ENCODE data around the gene ZNF157.

The ZNF157 gene

GRCh38 chrX:47448165-47448806, 77.9 kb downstream of the ZNF157 start:
- Histone ChIP-seq H3K27ac (no peak overlapping the region), H3K27me3 (no peaks in the 10 kb centered on the region), H3K36me3 (peaks cover 14% of the 10 kb centered on the region), H3K9me3 (peaks cover 7% of the 10 kb centered on the region), H3K4me3 (ENCODE audit: low read depth in 1 of 2, low read length in 1 of 2) (no peak overlapping the region), H3K4me1 (ENCODE audit: control insufficient read depth in 1 of 2, insufficient read depth in 1 of 2, low read depth in 1 of 2, low read length in 1 of 2) (no peaks in the 10 kb centered on the region)
- TF ChIP-seq CTCF (IDR thresholded peaks at IDR 0.05), result no peak

- peaks cover 29% of the 10 kb centered on the region for H3K36me3 ChIP-seq
- H3K4me1 ChIP-seq (ENCODE audit: control insufficient read depth in 1 of 2, insufficient read depth in 1 of 2, low read depth in 1 of 2, low read length in 1 of 2), result no peaks in the 10 kb centered on the region
- H3K9me3 ChIP-seq, result peaks cover 7% of the 10 kb centered on the region
- no peak overlapping the region for H3K27ac ChIP-seq
- no peak for TF ChIP-seq CTCF (IDR thresholded peaks at IDR 0.05)
- H3K4me3 ChIP-seq (ENCODE audit: low read depth in 1 of 2, low read length in 1 of 2), result no peak overlapping the region
- H3K27me3 ChIP-seq, result no peaks in the 10 kb centered on the region
These were observed 81.7 kb downstream of the ZNF157 start for GRCh38 chrX:47452112-47452511.

- H3K27me3 ChIP-seq, result no peaks in the 10 kb centered on the region
- H3K9me3 ChIP-seq, result no peaks in the 10 kb centered on the region
- H3K27ac ChIP-seq, result no peak overlapping the region
- no peaks in the 10 kb centered on the region for H3K4me1 ChIP-seq (ENCODE audit: control insufficient read depth in 1 of 2, insufficient read depth in 1 of 2, low read depth in 1 of 2, low read length in 1 of 2)
- H3K36me3 ChIP-seq, result peaks cover 29% of the 10 kb centered on the region
- TF ChIP-seq CTCF (IDR thresholded peaks at IDR 0.05), result no peak
- H3K4me3 ChIP-seq (ENCODE audit: low read depth in 1 of 2, low read length in 1 of 2), result no peak overlapping the region
These were observed 85.7 kb downstream of the ZNF157 start for GRCh38 chrX:47456080-47456479.

- Histone ChIP-seq H3K27ac (no peak overlapping the region), H3K4me1 (ENCODE audit: control insufficient read depth in 1 of 2, insufficient read depth in 1 of 2, low read depth in 1 of 2, low read length in 1 of 2) (no peaks in the 10 kb centered on the region), H3K36me3 (peaks cover 14% of the 10 kb centered on the region), H3K9me3 (no peaks in the 10 kb centered on the region), H3K4me3 (ENCODE audit: low read depth in 1 of 2, low read length in 1 of 2) (no peak overlapping the region), H3K27me3 (no peaks in the 10 kb centered on the region)
- no peak for TF ChIP-seq CTCF (IDR thresholded peaks at IDR 0.05)
These were observed 88.2 kb downstream of the ZNF157 start for GRCh38 chrX:47458528-47458927.

GRCh38 chrX:47460561-47460960, 90.2 kb downstream of the ZNF157 start:
- Histone ChIP-seq H3K4me1 (ENCODE audit: control insufficient read depth in 1 of 2, insufficient read depth in 1 of 2, low read depth in 1 of 2, low read length in 1 of 2) (no peaks in the 10 kb centered on the region), H3K27ac (no peak overlapping the region), H3K27me3 (no peaks in the 10 kb centered on the region), H3K4me3 (ENCODE audit: low read depth in 1 of 2, low read length in 1 of 2) (no peak overlapping the region), H3K9me3 (no peaks in the 10 kb centered on the region), H3K36me3 (peaks cover 7% of the 10 kb centered on the region)
- TF ChIP-seq CTCF (IDR thresholded peaks at IDR 0.05), result no peak

Data from neutrophil (primary cell).